GM15510 (cell line): Measurements from ENCODE around the gene FAM98C.
A peak's percentile ranks its signal among the peaks of the same experiment; 100 is the strongest.

ENCODE experiments used
- POLR2A ChIP-seq: IDR thresholded peaks from 3 replicates; pipeline ENCODE4 v1.6.1; 2011; ENCODE audit warnings: borderline replicate concordance; ENCODE audit not compliant: insufficient read length; ENCODE audit errors: extremely low read depth

The FAM98C gene

DNA sequence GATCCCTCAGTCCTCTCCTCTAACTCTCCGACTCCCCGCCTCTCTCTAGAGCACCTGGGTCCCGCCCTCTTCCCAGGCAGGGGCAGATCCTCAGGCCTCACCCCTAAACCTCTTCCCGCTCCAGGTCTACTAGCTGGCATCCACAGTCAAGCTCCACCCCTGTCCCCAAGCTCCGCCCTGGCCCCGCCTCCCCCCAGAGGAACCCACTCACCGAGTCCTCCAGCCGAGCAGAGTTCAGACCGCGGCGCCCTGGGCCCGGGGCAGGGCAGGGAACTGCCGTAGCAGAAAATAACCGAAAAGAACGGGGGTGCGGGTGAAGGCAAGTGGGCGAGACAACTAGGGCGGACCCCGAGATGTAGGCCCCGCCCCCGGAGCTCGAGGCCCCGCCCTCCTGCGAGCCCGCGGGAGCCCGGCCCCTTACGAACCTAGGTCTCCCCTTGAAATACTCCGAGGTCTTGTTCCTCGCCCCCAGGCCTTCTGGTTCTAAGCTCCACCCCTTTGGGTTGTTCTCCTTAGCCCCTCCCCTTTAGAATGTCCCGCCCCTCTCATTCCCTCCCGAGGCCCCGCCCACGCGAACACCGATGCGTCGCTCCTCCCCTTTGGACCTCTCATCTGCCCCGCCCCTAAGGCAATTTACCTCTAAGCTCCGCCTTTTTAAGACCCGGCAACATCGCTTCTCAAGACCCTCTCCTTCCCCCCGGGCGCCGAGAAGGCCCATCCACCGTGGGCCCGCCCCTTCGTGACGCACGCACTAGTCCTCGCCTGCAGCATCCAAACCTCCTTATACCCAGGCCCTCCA lies 15.1 kb upstream of the FAM98C start, which contains the start of gene GGN:
Gene GGN (minus strand): TSS at position 485 of the 799 bp plus-strand sequence. CDS start 773 bp downstream, outside the sequence.
- TF ChIP-seq POLR2A: no peak

GRCh38 chr19:38388349-38389100 lies 14.4 kb upstream of the FAM98C start, which contains the start of gene SPRED3:
TSS of gene SPRED3 (plus strand) at chr19:38388697. CDS start at chr19:38390303, 1,606 bp downstream.
- no peak for TF ChIP-seq POLR2A

GRCh38 chr19:38389101-38389925 lies 13.6 kb upstream of the FAM98C start:
- TF ChIP-seq POLR2A: no peak

DNA sequence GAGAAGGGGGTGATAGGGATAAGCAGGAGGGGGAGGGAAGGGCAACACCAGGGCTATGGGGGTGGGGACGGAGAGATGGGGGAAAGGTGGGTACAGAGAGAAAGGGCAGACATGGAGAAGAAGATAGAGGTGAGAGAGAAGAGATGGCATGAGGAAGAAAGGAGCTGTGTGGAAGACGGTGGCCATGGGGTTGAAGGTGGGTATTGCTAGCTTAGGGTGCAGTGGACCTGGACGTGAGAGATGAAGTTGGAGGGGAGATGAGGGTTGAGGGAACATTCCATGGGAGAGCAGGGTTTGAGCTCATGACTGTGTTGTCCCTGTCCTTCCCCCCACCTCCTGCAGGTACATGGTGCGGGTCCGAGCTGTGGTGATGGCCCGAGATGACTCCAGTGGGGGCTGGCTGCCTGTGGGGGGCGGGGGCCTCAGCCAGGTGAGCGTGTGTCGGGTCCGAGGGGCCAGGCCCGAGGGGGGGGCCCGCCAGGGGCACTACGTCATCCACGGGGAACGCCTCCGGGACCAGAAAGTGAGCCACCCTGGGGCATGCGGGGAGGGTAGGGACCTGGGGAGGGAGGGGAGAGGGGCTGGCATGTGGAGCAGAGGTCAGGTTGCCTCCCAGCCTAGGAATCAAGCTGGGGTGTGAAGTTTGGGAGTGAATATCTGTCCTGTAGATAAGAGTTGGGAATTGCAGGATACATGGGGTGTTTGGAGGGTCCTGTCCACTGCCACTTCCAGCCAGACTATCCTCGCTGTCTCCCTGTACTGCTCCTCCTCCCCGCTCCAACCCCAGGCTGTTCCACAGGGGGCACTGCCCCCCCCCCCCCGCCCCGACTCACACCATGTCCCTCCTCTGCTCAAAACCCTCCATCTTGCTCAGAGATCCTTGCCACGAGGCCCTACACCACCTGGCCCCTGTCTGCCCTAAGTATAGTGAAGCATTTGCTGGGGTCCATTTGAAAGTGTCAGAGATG lies 12.7 kb upstream of the FAM98C start:
- TF ChIP-seq POLR2A: no peak

- TF ChIP-seq POLR2A: no peak
Observed at GRCh38 chr19:38391911-38392464, 10.9 kb upstream of the FAM98C start.

DNA sequence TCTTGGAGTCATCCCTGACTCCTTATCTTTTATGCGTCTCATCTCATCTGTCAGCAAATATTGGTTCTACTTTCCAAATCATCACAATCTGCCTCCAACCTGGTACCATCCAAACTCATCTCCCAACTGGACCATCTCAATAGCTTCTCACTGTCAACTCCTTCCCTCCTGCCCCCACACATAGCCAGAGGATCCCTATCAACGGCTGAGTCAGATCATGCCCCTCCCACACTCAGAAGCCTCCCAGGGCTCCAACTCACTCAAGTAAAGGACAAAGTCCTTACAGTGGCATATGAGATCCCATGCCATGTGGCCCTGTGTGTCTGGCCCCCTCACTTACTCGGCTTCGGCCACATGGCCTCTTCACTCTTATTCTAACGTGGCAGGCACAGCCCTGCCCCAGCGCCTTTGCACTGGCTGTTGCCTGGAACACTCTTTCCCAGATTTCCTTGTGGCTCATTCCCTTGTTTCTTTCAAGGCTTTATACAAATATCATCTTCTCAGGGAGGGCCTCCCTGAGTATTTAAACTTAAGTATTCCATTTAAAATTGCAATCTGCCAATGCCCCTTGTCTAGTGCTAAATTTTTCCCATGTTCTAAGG lies 10.1 kb upstream of the FAM98C start:
- no peak for TF ChIP-seq POLR2A

GRCh38 chr19:38394488-38394887 lies 8.4 kb upstream of the FAM98C start:
- no peak for TF ChIP-seq POLR2A

DNA sequence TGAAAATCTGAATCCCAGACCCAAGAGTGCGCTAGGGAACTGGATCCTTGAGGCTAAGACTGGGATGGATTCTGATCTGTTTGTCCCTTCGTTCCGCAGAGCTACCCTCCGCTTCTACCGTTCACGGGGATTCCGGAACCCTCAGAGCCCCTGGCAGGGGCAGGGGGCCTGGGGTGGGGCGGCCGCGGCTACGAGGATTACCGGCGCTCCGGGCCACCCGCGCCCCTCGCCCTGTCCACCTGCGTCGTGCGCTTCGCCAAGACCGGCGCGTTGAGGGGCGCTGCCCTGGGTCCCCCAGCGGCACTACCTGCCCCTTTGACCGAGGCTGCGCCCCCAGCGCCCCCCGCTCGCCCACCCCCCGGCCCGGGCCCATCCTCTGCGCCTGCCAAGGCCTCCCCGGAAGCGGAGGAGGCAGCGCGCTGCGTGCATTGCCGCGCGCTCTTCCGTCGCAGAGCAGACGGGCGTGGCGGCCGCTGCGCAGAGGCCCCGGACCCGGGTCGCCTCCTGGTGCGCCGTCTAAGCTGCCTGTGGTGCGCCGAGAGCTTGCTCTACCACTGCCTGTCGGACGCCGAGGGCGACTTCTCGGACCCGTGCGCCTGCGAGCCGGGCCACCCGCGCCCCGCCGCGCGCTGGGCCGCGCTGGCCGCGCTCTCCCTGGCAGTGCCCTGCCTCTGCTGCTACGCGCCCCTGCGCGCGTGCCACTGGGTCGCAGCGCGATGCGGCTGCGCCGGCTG lies 7.3 kb upstream of the FAM98C start:
- TF ChIP-seq POLR2A: peak; percentile 50

DNA sequence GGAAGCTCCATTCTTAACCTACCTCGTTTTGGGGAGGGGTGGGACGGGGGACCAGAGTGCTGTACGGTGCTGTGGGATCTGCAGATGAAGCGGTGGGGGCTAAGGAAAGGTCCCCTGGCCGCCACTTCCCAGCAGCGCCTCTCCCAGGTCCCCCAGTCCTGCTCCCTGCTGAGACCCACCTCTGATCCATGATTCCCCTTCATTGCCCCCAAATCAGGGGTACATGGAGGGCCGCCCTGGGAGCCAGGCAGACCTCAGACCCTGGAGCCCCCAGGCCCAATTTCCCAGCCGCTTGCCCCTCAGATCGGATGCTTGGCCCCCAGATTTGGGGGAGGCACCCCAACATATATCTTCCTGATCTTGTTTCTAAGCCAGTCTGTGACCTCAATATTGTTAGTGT lies 3.8 kb upstream of the FAM98C start:
- no peak for TF ChIP-seq POLR2A

GRCh38 chr19:38399537-38399936 lies 3.4 kb upstream of the FAM98C start:
- TF ChIP-seq POLR2A: no peak

DNA sequence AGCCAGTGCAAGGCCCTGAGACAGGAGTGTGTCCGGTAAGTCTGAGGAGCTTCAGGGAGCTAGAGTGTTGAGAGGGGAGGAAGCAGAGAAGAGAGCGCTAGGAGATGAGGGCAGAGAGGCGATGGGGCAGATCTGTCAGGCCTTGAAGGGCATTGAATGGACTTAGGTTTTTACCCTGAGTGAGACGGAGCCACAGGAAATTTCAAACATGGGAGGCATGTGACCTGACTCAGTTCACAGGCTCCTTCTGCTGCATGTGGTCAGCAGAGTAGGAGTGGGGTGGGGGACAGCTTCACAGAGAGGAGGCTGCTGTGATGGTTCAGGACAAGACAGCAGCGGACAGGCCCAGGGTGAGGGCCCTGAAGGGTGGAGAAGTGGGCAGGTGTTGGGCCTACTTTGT lies 2.5 kb upstream of the FAM98C start:
- no peak for TF ChIP-seq POLR2A

GRCh38 chr19:38401148-38401547 lies 1.7 kb upstream of the FAM98C start:
- no peak for TF ChIP-seq POLR2A
